ENCODE results near the gene C7orf57.

C7orf57 gene

GRCh38 chr7:48028938-48029337, 6.4 kb upstream of the C7orf57 start, which contains the start of gene SUN3:
TSS of gene SUN3 (minus strand) at chr7:48029107. CDS start at chr7:48028938, 169 bp downstream.
- H2AK5ac ChIP-seq (ENCODE audit: low read length, severe bottlenecking), result no peak within 1 kb of the TSS
- H2BK120ac ChIP-seq (ENCODE audit: low read depth, low read length), result no peak within 1 kb of the TSS

DNA sequence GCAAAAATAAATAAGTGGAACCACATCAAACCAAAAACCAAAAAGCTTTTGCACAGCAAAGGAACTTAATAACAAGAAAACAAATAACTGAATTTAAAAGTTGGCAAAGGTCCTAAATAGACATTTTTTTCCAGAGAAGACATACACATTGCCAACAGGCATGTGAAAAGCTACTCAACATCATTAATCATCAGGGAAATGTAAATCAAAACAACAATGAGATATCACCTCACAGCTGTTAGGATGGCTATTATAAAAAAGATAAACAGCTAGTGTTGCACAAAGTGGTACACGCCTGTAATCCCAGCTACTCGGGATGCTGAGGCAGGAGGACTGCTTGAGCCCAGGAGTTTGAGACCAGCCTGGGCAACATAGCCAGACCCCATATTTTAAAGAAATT, 4.2 kb upstream of the C7orf57 start:
- Histone ChIP-seq H3K4me1 (ENCODE audit: control insufficient read depth, insufficient read depth, low read depth, low read length) (peaks cover 10% of the 10 kb centered on the region), H3K4me3 (ENCODE audit: insufficient read depth in 1 of 2, low read depth in 1 of 2, low read length in 2 of 2) (no peak overlapping the region), H3K79me1 (replicated peaks; ENCODE audit: low read length, poor library complexity, severe bottlenecking) (no peaks in the 10 kb centered on the region), H4K91ac (ENCODE audit: low read length) (no peak overlapping the region), H4K8ac (ENCODE audit: low read length) (no peak overlapping the region), H3K9me3 (ENCODE audit: control insufficient read depth, low read length) (peaks cover 7% of the 10 kb centered on the region), H2BK5ac (ENCODE audit: low read depth, low read length, poor library complexity, severe bottlenecking) (no peak overlapping the region), H2BK120ac (ENCODE audit: low read depth, low read length) (no peak overlapping the region), H3K4me2 (ENCODE audit: low read length, poor library complexity, severe bottlenecking) (no peak overlapping the region), H3K4ac (ENCODE audit: low read depth in 1 of 2, low read length in 2 of 2) (no peak overlapping the region), H3K36me3 (ENCODE audit: control insufficient read depth in 1 of 2, insufficient read depth in 2 of 2, low read depth in 1 of 2, low read length in 2 of 2) (no peaks in the 10 kb centered on the region), H2BK12ac (ENCODE audit: low read length in 2 of 2) (no peak overlapping the region), H3K23ac (ENCODE audit: low read length in 2 of 2) (no peak overlapping the region), H2AK5ac (ENCODE audit: low read length, severe bottlenecking) (no peak overlapping the region), H2BK15ac (ENCODE audit: low read depth, poor library complexity, severe bottlenecking) (no peak overlapping the region), H3K14ac (ENCODE audit: low read length in 2 of 2) (no peak overlapping the region), H3K18ac (ENCODE audit: low read depth in 1 of 2, low read length in 2 of 2) (no peak overlapping the region), H3K9ac (ENCODE audit: low read length) (no peak overlapping the region), H3K27ac (ENCODE audit: low read length, poor library complexity, severe bottlenecking) (no peak overlapping the region), H3K27me3 (ENCODE audit: control insufficient read depth in 1 of 2, insufficient read depth in 1 of 2, low read length in 2 of 2) (peaks cover 27 to 31% of the 10 kb centered on the region in 2 experiments), H2AFZ (ENCODE audit: low read depth, low read length) (no peak overlapping the region)
- no peak for DNase-seq
- 100% methylated on average over 1 of the region's 2 CpGs for WGBS

More at GRCh38 chr7:48028938-48029337, 6.4 kb upstream of the C7orf57 start, which contains the start of gene SUN3:
- Histone ChIP-seq H2BK12ac (ENCODE audit: low read length in 2 of 2) (no peak within 1 kb of the TSS), H3K9me3 (ENCODE audit: control insufficient read depth, low read length) (peaks cover 23% of the 10 kb centered on the region), H3K4ac (ENCODE audit: low read depth in 1 of 2, low read length in 2 of 2) (no peak within 1 kb of the TSS), H2BK15ac (ENCODE audit: low read depth, poor library complexity, severe bottlenecking) (no peak within 1 kb of the TSS), H3K36me3 (ENCODE audit: control insufficient read depth in 1 of 2, insufficient read depth in 2 of 2, low read depth in 1 of 2, low read length in 2 of 2) (no peaks in the 10 kb centered on the region), H3K18ac (ENCODE audit: low read depth in 1 of 2, low read length in 2 of 2) (no peak within 1 kb of the TSS), H3K4me3 (ENCODE audit: insufficient read depth in 1 of 2, low read depth in 1 of 2, low read length in 2 of 2) (no peak within 1 kb of the TSS), H3K27me3 (ENCODE audit: control insufficient read depth in 1 of 2, insufficient read depth in 1 of 2, low read length in 2 of 2) (peaks cover 14 to 20% of the 10 kb centered on the region in 2 experiments), H2AFZ (ENCODE audit: low read depth, low read length) (no peak within 1 kb of the TSS), H3K23ac (ENCODE audit: low read length in 2 of 2) (no peak within 1 kb of the TSS), H4K8ac (ENCODE audit: low read length) (no peak within 1 kb of the TSS), H2BK5ac (ENCODE audit: low read depth, low read length, poor library complexity, severe bottlenecking) (no peak within 1 kb of the TSS), H4K91ac (ENCODE audit: low read length) (no peak within 1 kb of the TSS), H3K4me1 (ENCODE audit: control insufficient read depth, insufficient read depth, low read depth, low read length) (no peaks in the 10 kb centered on the region), H3K27ac (ENCODE audit: low read length, poor library complexity, severe bottlenecking) (no peak within 1 kb of the TSS), H3K9ac (ENCODE audit: low read length) (no peak within 1 kb of the TSS), H3K14ac (ENCODE audit: low read length in 2 of 2) (no peak within 1 kb of the TSS), H3K4me2 (ENCODE audit: low read length, poor library complexity, severe bottlenecking) (no peak within 1 kb of the TSS), H3K79me1 (replicated peaks; ENCODE audit: low read length, poor library complexity, severe bottlenecking) (no peaks in the 10 kb centered on the region)
- no peak for DNase-seq
- WGBS, result 93% methylated on average over 4 of the region's 6 CpGs

DNA sequence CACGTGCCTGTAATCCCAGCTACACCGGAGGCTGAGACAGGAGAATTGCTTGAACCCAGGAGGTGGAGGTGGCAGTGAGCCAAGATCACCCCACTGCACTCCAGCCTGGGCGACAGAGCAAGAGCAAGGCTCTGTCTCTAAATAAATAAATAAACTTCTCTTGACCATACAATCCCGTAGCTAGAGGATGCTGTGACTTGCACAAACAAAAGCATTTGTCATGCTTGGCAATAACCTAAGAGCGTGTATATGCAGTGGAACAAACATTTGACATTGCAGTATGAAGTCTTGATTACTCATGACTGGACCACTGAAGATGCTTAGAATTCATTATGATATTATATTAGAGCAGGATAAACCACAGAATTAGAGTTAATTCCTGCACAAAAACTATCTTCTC, 1.4 kb upstream of the C7orf57 start:
- H4K8ac ChIP-seq (ENCODE audit: low read length), result no peak overlapping the region
- H3K23ac ChIP-seq (ENCODE audit: low read length in 2 of 2), result no peak overlapping the region
- H3K4ac ChIP-seq (ENCODE audit: low read depth in 1 of 2, low read length in 2 of 2), result no peak overlapping the region
- H3K9me3 ChIP-seq (ENCODE audit: control insufficient read depth, low read length), result no peaks in the 10 kb centered on the region
- H3K79me1 ChIP-seq (replicated peaks; ENCODE audit: low read length, poor library complexity, severe bottlenecking), result no peaks in the 10 kb centered on the region
- no peak overlapping the region for H4K91ac ChIP-seq (ENCODE audit: low read length)
- WGBS, result 77% methylated on average over 3 of the region's 5 CpGs
- no peak overlapping the region for H3K27ac ChIP-seq (ENCODE audit: low read length, poor library complexity, severe bottlenecking)
- H2AFZ ChIP-seq (ENCODE audit: low read depth, low read length), result no peak overlapping the region
- H3K9ac ChIP-seq (ENCODE audit: low read length), result no peak overlapping the region
- H2BK120ac ChIP-seq (ENCODE audit: low read depth, low read length), result no peak overlapping the region
- no peak overlapping the region for H2BK15ac ChIP-seq (ENCODE audit: low read depth, poor library complexity, severe bottlenecking)
- peaks cover 12% of the 10 kb centered on the region for H3K4me1 ChIP-seq (ENCODE audit: control insufficient read depth, insufficient read depth, low read depth, low read length)
- H2BK12ac ChIP-seq (ENCODE audit: low read length in 2 of 2), result no peak overlapping the region
- no peak overlapping the region for H3K4me2 ChIP-seq (ENCODE audit: low read length, poor library complexity, severe bottlenecking)
- no peak overlapping the region for H2AK5ac ChIP-seq (ENCODE audit: low read length, severe bottlenecking)
- no peak overlapping the region for H2BK5ac ChIP-seq (ENCODE audit: low read depth, low read length, poor library complexity, severe bottlenecking)
- H3K36me3 ChIP-seq (ENCODE audit: control insufficient read depth in 1 of 2, insufficient read depth in 2 of 2, low read depth in 1 of 2, low read length in 2 of 2), result no peaks in the 10 kb centered on the region
- H3K18ac ChIP-seq (ENCODE audit: low read depth in 1 of 2, low read length in 2 of 2), result no peak overlapping the region
- no peak overlapping the region for H3K14ac ChIP-seq (ENCODE audit: low read length in 2 of 2)
- no peak overlapping the region for H3K4me3 ChIP-seq (ENCODE audit: insufficient read depth in 1 of 2, low read depth in 1 of 2, low read length in 2 of 2)
- H3K27me3 ChIP-seq (ENCODE audit: control insufficient read depth in 1 of 2, insufficient read depth in 1 of 2, low read length in 2 of 2), result peaks cover 23 to 36% of the 10 kb centered on the region in 2 experiments
- no peak for DNase-seq

GRCh38 chr7:48035967-48036478, 680 bp downstream of the C7orf57 start:
- no peak overlapping the region for H2BK5ac ChIP-seq (ENCODE audit: low read depth, low read length, poor library complexity, severe bottlenecking)
- no peak overlapping the region for H3K18ac ChIP-seq (ENCODE audit: low read depth in 1 of 2, low read length in 2 of 2)
- no peaks in the 10 kb centered on the region for H3K9me3 ChIP-seq (ENCODE audit: control insufficient read depth, low read length)
- H2AFZ ChIP-seq (ENCODE audit: low read depth, low read length), result peak overlapping the region; percentile 95
- peak overlapping the region in 1 of 2 experiments; percentile 98 for H3K23ac ChIP-seq (ENCODE audit: low read length in 2 of 2)
- H3K4ac ChIP-seq (ENCODE audit: low read depth in 1 of 2, low read length in 2 of 2), result no peak overlapping the region
- H2AK5ac ChIP-seq (ENCODE audit: low read length, severe bottlenecking), result no peak overlapping the region
- no peak overlapping the region for H4K8ac ChIP-seq (ENCODE audit: low read length)
- no peak overlapping the region for H4K91ac ChIP-seq (ENCODE audit: low read length)
- peak overlapping the region; percentile 80 for H3K9ac ChIP-seq (ENCODE audit: low read length)
- peaks cover 13% of the 10 kb centered on the region for H3K4me1 ChIP-seq (ENCODE audit: control insufficient read depth, insufficient read depth, low read depth, low read length)
- no peak overlapping the region for H2BK15ac ChIP-seq (ENCODE audit: low read depth, poor library complexity, severe bottlenecking)
- no peak overlapping the region for H2BK12ac ChIP-seq (ENCODE audit: low read length in 2 of 2)
- H3K79me1 ChIP-seq (replicated peaks; ENCODE audit: low read length, poor library complexity, severe bottlenecking), result no peaks in the 10 kb centered on the region
- H3K27ac ChIP-seq (ENCODE audit: low read length, poor library complexity, severe bottlenecking), result no peak overlapping the region
- peak overlapping the region; percentile 68 to 82 for H3K4me3 ChIP-seq (ENCODE audit: insufficient read depth in 1 of 2, low read depth in 1 of 2, low read length in 2 of 2)
- peaks cover 21 to 36% of the 10 kb centered on the region in 2 experiments for H3K27me3 ChIP-seq (ENCODE audit: control insufficient read depth in 1 of 2, insufficient read depth in 1 of 2, low read length in 2 of 2)
- no peak overlapping the region for H2BK120ac ChIP-seq (ENCODE audit: low read depth, low read length)
- peak; percentile 45 for DNase-seq
- H3K14ac ChIP-seq (ENCODE audit: low read length in 2 of 2), result peak overlapping the region in 1 of 2 experiments; percentile 87
- WGBS, result 5% methylated on average over 41 of the region's 42 CpGs
- peak overlapping the region; percentile 98 for H3K4me2 ChIP-seq (ENCODE audit: low read length, poor library complexity, severe bottlenecking)
- no peaks in the 10 kb centered on the region for H3K36me3 ChIP-seq (ENCODE audit: control insufficient read depth in 1 of 2, insufficient read depth in 2 of 2, low read depth in 1 of 2, low read length in 2 of 2)
